OCI-LY1 (cell line): ENCODE data around the gene CRACDL.

Experiments used
- EZH2 ChIP-seq: fragments of 200-600 bp; sonication (generic), shearing (Covaris generic); IDR thresholded peaks from 2 replicates; pipeline ENCODE4 v1.8.0; 2017; ENCODE audit warnings: borderline replicate concordance, mixed run types, mild to moderate bottlenecking, antibody characterized with exemption, low read length, moderate library complexity, mixed read lengths
- TF ChIP-seq, protein P1 (sequence below): fragments of 200-600 bp; sonication (generic), shearing (Covaris generic); IDR thresholded peaks from 2 replicates; pipeline ENCODE4 v1.5.1; 2017; ENCODE audit warnings: mild to moderate bottlenecking, antibody characterized with exemption, low read length, moderate library complexity, mixed read lengths

DNA sequence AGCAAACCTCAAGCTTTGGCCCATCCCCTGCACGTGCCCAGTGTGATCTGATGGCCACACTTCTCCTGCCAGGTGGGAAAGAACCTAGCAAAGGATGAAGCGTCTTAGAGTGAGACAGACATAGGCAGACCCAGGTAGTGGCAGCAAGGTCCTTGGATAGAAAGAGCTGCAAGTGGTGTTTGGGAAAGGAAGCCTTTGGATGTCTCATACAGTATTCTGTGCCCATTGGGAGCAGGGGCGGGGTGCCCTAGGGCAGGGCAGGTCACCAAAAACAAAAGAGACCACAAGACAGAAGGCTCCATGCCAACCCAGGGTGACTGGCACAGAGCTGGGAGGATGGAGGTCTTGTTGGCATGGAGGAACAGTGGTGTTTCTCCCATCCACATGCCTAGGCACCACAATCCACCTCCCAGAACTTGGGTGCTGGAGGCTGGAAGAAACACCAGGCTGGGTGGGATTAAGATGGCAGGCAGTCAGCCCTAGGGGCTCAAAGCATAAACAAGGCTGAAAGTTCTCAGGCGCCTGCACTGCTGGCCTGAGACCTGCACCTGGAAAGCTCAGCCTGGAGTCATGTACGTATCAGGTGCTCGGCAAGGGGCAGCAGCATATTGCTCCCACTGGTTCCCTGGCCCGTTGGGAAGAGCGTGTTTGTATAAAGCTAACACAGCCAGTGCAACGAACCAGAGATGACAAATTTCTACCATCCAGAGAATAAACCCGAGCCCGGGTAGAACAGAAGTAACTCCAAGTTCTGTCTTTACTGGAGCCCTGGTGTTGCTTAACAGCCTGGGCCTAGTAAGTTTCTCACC is 52.9 kb downstream of the CRACDL start:
- TF ChIP-seq, protein P1, sequence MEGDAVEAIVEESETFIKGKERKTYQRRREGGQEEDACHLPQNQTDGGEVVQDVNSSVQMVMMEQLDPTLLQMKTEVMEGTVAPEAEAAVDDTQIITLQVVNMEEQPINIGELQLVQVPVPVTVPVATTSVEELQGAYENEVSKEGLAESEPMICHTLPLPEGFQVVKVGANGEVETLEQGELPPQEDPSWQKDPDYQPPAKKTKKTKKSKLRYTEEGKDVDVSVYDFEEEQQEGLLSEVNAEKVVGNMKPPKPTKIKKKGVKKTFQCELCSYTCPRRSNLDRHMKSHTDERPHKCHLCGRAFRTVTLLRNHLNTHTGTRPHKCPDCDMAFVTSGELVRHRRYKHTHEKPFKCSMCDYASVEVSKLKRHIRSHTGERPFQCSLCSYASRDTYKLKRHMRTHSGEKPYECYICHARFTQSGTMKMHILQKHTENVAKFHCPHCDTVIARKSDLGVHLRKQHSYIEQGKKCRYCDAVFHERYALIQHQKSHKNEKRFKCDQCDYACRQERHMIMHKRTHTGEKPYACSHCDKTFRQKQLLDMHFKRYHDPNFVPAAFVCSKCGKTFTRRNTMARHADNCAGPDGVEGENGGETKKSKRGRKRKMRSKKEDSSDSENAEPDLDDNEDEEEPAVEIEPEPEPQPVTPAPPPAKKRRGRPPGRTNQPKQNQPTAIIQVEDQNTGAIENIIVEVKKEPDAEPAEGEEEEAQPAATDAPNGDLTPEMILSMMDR, result no peak
- no peak for TF ChIP-seq EZH2
